SK-N-SH (cell line): ENCODE measurements around the gene SLC20A1. TPM values are rescaled to one million over a fixed set of nuclear protein-coding genes. Genes with fewer than 3 reads are reported as not detected.
A peak's percentile ranks its signal among the peaks of the same experiment; 100 is the strongest.

Source experiments
- CTCF ChIA-PET: fragments of 300-600, 350-600 bp; formaldehyde crosslinking; extraction: SDS; loops from one replicate; lab custom pipeline; 2021; lab: Yijun Ruan, JAX
- POLR2A ChIA-PET: fragments of 350-600 bp; sonication (Branson Sonifier 250); formaldehyde crosslinking; extraction: SDS; loops from one replicate; lab custom pipeline; 2020; ENCODE audit warnings: antibody characterized with exemption, inconsistent platforms; lab: Yijun Ruan, JAX
- DNase-seq: peaks from one replicate; pipeline ENCODE4 v3.0.0; 2012
- H2AFZ ChIP-seq: fragments of 200-600 bp; sonication (generic); 2 replicates; pipeline ENCODE4 v1.8.1; 2016; ENCODE audit warnings: antibody characterized with exemption, mild to moderate bottlenecking, low read depth
- H3F3A ChIP-seq: fragments of 200-600 bp; sonication (generic); replicated peaks from 2 replicates; pipeline ENCODE3; 2016; ENCODE audit warnings: antibody characterized with exemption, mild to moderate bottlenecking; ENCODE audit not compliant: insufficient read depth
- H3K27ac ChIP-seq, 2 experiments: fragments of 200-500 bp in 1 of 2; fragments of 200-600 bp in 1 of 2; sonication (Bioruptor generic) in 1 of 2; sonication (generic), shearing (Covaris generic) in 1 of 2; 2 replicates each; pipeline versions ENCODE4 v1.5.1 to v1.6.1; 2014 to 2016; ENCODE audit warnings: low read depth in 2 of 2, inconsistent platforms in 1 of 2, low read length in 1 of 2, mild to moderate bottlenecking in 1 of 2, mixed read lengths in 1 of 2
- H3K27me3 ChIP-seq: fragments of 200-600 bp; sonication (generic), shearing (Covaris generic); 2 replicates; pipeline ENCODE4 v1.6.1; 2016; ENCODE audit warnings: mixed run types; ENCODE audit not compliant: insufficient read depth
- H3K36me3 ChIP-seq, 2 experiments: fragments of 200-500 bp in 1 of 2; fragments of 200-600 bp in 1 of 2; sonication (Bioruptor generic) in 1 of 2; sonication (generic) in 1 of 2; replicated peaks in 1 of 2; 2 replicates each; pipeline versions ENCODE3 to v1.5.1; 2014 to 2016; ENCODE audit warnings: low read length in 1 of 2, mild to moderate bottlenecking in 1 of 2; ENCODE audit not compliant: insufficient read depth in 2 of 2, control insufficient read depth in 1 of 2
- H3K4me1 ChIP-seq, 2 experiments: fragments of 200-500 bp in 1 of 2; fragments of 200-600 bp in 1 of 2; sonication (Bioruptor generic) in 1 of 2; sonication (generic), shearing (Covaris generic) in 1 of 2; 2 replicates each; pipeline versions ENCODE4 v1.5.1 to v1.6.1; 2014 to 2016; ENCODE audit warnings: low read depth in 1 of 2, low read length in 1 of 2, mixed run types in 1 of 2; ENCODE audit not compliant: insufficient read depth in 2 of 2, control insufficient read depth in 1 of 2
- H3K4me2 ChIP-seq: fragments of 200-600 bp; sonication (generic), shearing (Covaris generic); 2 replicates; pipeline ENCODE4 v1.6.1; 2017; ENCODE audit warnings: mixed run types
- H3K4me3 ChIP-seq, 2 experiments: fragments of 200-500 bp in 1 of 2; fragments of 200-600 bp in 1 of 2; sonication (Bioruptor generic) in 1 of 2; sonication (generic), shearing (Covaris generic) in 1 of 2; 2 replicates each; pipeline versions ENCODE4 v1.5.1 to v1.8.1; 2014 to 2016; ENCODE audit warnings: low read depth in 2 of 2, inconsistent platforms in 1 of 2, low read length in 1 of 2, mild to moderate bottlenecking in 1 of 2, mixed read lengths in 1 of 2, moderate library complexity in 1 of 2
- H3K79me2 ChIP-seq: fragments of 200-600 bp; sonication (generic); 2 replicates; pipeline ENCODE4 v1.8.1; 2017; ENCODE audit warnings: mild to moderate bottlenecking; ENCODE audit not compliant: insufficient read depth
- H3K9ac ChIP-seq: fragments of 200-600 bp; sonication (generic); 2 replicates; pipeline ENCODE4 v1.6.1; 2017; ENCODE audit warnings: mixed run types
- H3K9me2 ChIP-seq: fragments of 200-600 bp; sonication (generic); 2 replicates; pipeline ENCODE4 v1.6.1; 2017; ENCODE audit warnings: mixed run types
- H3K9me3 ChIP-seq: fragments of 200-600 bp; sonication (generic); 2 replicates; pipeline ENCODE4 v1.6.1; 2017; ENCODE audit warnings: mixed run types, mild to moderate bottlenecking, moderate library complexity
- H4K20me1 ChIP-seq: fragments of 200-600 bp; sonication (generic); 2 replicates; pipeline ENCODE4 v1.6.1; 2017; ENCODE audit warnings: mild to moderate bottlenecking, mixed run types; ENCODE audit not compliant: insufficient read depth
- CHD2 ChIP-seq: fragments of 150-350 bp; IDR thresholded peaks from 2 replicates; pipeline ENCODE4 v1.6.1; 2018; ENCODE audit warnings: low read length; ENCODE audit not compliant: partially characterized antibody
- ELF1 ChIP-seq: IDR thresholded peaks from 2 replicates; pipeline ENCODE4 v1.4.0; 2012
- EP300 ChIP-seq, 2 experiments: IDR thresholded peaks; 2 replicates each; pipeline versions ENCODE4 v1.4.0 to v1.6.1; 2012; ENCODE audit warnings: borderline replicate concordance in 1 of 2, low read depth in 1 of 2, low read length in 1 of 2
- FOSL2 ChIP-seq: IDR thresholded peaks from 2 replicates; pipeline ENCODE4 v1.4.0; 2012; ENCODE audit warnings: low read depth, mild to moderate bottlenecking, moderate library complexity, borderline replicate concordance
- FOXJ3 ChIP-seq: sonication (generic); formaldehyde crosslinking; IDR thresholded peaks from 2 replicates; pipeline ENCODE4 v1.5.1; 2020; ENCODE audit warnings: mild to moderate bottlenecking, missing genetic modification reagents
- GABPA ChIP-seq: IDR thresholded peaks from 2 replicates; pipeline ENCODE4 v1.4.0; 2012; ENCODE audit warnings: low read depth, mild to moderate bottlenecking
- GATA2 ChIP-seq: sonication (generic); formaldehyde crosslinking; IDR thresholded peaks from 2 replicates; pipeline ENCODE4 v1.5.0; 2020; ENCODE audit warnings: mild to moderate bottlenecking, missing genetic modification reagents
- IRF3 ChIP-seq: fragments of 150-350 bp; IDR thresholded peaks from 2 replicates; pipeline ENCODE4 v1.6.1; 2016; ENCODE audit warnings: mild to moderate bottlenecking, low read depth, low read length
- JUND ChIP-seq: IDR thresholded peaks from 2 replicates; pipeline ENCODE4 v1.4.0; 2012
- MAX ChIP-seq: IDR thresholded peaks from 2 replicates; pipeline ENCODE4 v1.4.0; 2012; ENCODE audit warnings: low read depth
- MXI1 ChIP-seq: IDR thresholded peaks from 2 replicates; pipeline ENCODE4 v1.6.1; 2012; ENCODE audit warnings: mild to moderate bottlenecking, low read depth, low read length, improper control_type of control experiment
- NFIC ChIP-seq: IDR thresholded peaks from 2 replicates; pipeline ENCODE4 v1.4.0; 2012; ENCODE audit warnings: borderline replicate concordance
- NRF1 ChIP-seq: IDR thresholded peaks from 2 replicates; pipeline ENCODE4 v1.6.1; 2012; ENCODE audit warnings: low read depth, mild to moderate bottlenecking, low read length
- PBX3 ChIP-seq: IDR thresholded peaks from 2 replicates; pipeline ENCODE4; 2012
- RAD21 ChIP-seq: IDR thresholded peaks from 2 replicates; pipeline ENCODE4 v1.6.1; 2012; ENCODE audit warnings: mild to moderate bottlenecking, low read length
- RCOR1 ChIP-seq: fragments of 150-350 bp; IDR thresholded peaks from 2 replicates; pipeline ENCODE4 v1.6.1; 2017; ENCODE audit warnings: antibody characterized with exemption, low read length
- RFX5 ChIP-seq: IDR thresholded peaks from 2 replicates; pipeline ENCODE4 v1.6.1; 2012; ENCODE audit warnings: mild to moderate bottlenecking, improper control_type of control experiment, low read length
- SMC3 ChIP-seq: IDR thresholded peaks from 2 replicates; pipeline ENCODE4 v1.6.1; 2012; ENCODE audit warnings: low read depth, low read length, improper control_type of control experiment
- TAF1 ChIP-seq: IDR thresholded peaks from 2 replicates; pipeline ENCODE4 v1.6.1; 2012; ENCODE audit warnings: low read depth, mild to moderate bottlenecking, low read length, moderate library complexity, borderline replicate concordance
- TCF12 ChIP-seq: IDR thresholded peaks from 2 replicates; pipeline ENCODE4 v1.4.0; 2012
- TEAD4 ChIP-seq: IDR thresholded peaks from 2 replicates; pipeline ENCODE4 v1.4.0; 2012; ENCODE audit warnings: mild to moderate bottlenecking, borderline replicate concordance; ENCODE audit not compliant: insufficient read depth
- YY1 ChIP-seq: IDR thresholded peaks from 2 replicates; pipeline ENCODE4 v1.4.0; 2012; ENCODE audit warnings: low read depth, mild to moderate bottlenecking
- ZBTB33 ChIP-seq: IDR thresholded peaks from 2 replicates; pipeline ENCODE4 v1.4.0; 2012; ENCODE audit warnings: low read depth, borderline replicate concordance
- WGBS: methylation state at CpG from one replicate; pipeline ENCODE4 v1.1.6; 2017; ENCODE audit warnings: low lambda C conversion rate; 5-methylcytosine and 5-hydroxymethylcytosine counted together
- polyA plus RNA-seq, 3 experiments: library from polyadenylated mRNA; depleted of rRNA; stranded (reverse); fragments of >200 nt; gene quantifications; 2 replicates each; pipeline ENCODE4 v1.2.3, GENCODE V29; 2012

SLC20A1 gene
- polyA plus RNA-seq, 1 of the 3 experiments (the other 2 are of a cell fraction) = 56.3 TPM

- no peak for TF ChIP-seq GABPA
- peak; percentile 87 for TF ChIP-seq SMC3
- TF ChIP-seq ELF1 = no peak
- peak; percentile 61 for TF ChIP-seq CHD2
- no peak for TF ChIP-seq IRF3
- no peak for TF ChIP-seq MXI1
- no peak for TF ChIP-seq FOXJ3 (CRISPR knock-in tag)
- TF ChIP-seq RCOR1 = 0 out of 2 replicates have a peak, but pooled peaks have one; percentile 42
- peak; percentile 85 for TF ChIP-seq YY1
- no peak for TF ChIP-seq TAF1
- peak; percentile 61 for TF ChIP-seq TCF12
- TF ChIP-seq GATA2 (CRISPR knock-in tag) = no peak
- TF ChIP-seq TEAD4 = no peak
- TF ChIP-seq EP300 (IDR thresholded peaks at IDR 0.05; ENCODE audit: borderline replicate concordance in 1 of 2, low read depth in 1 of 2, low read length in 1 of 2) = peak in 1 of 2 experiments; percentile 37; a peak in 1 of 4 replicates
- TF ChIP-seq NRF1 = no peak
- peak; percentile 85 for TF ChIP-seq NFIC
- no peak for TF ChIP-seq JUND
- no peak for TF ChIP-seq ZBTB33
Measured at GRCh38 chr2:112626604-112627059, 19.1 kb upstream of the SLC20A1 start (continued).

- H3K36me3 ChIP-seq = no peaks in the 10 kb centered on the region
- WGBS = 18% methylated on average over 10 of the region's 10 CpGs
- ChIA-PET CTCF (interaction anchor here (0.6 to 15.2 kb wide), 26 partner anchors 13 to 1866 kb away, joined by 3 to 179 read pairs (median 5); partner anchors contain the start of gene SLC20A1), POLR2A (interaction anchor here (1.5 kb wide), 1 partner anchor 18 kb away, joined by 8 read pairs; the partner anchor contains the start of gene SLC20A1)
- no peaks in the 10 kb centered on the region for H3K9me3 ChIP-seq
- no peaks in the 10 kb centered on the region for H3K79me2 ChIP-seq
- no peaks in the 10 kb centered on the region for H4K20me1 ChIP-seq
- H3K9me2 ChIP-seq = no peaks in the 10 kb centered on the region
- H3F3A ChIP-seq = peaks cover 43% of the 10 kb centered on the region
- peak overlapping the region; percentile 80 for H3K4me2 ChIP-seq
- peaks cover 19 to 45% of the 10 kb centered on the region in 2 experiments; a peak in 3 of 4 replicates for H3K4me1 ChIP-seq
- H3K27ac ChIP-seq = peak overlapping the region; percentile 62 to 94
- peak overlapping the region; percentile 66 for H3K9ac ChIP-seq
- no peaks in the 10 kb centered on the region for H3K27me3 ChIP-seq
- peak overlapping the region; percentile 66 for H2AFZ ChIP-seq
- no peak for DNase-seq
- peak overlapping the region; percentile 37 to 57 for H3K4me3 ChIP-seq
- no peak for TF ChIP-seq RFX5
- peak; percentile 76 for TF ChIP-seq TCF12
- no peak for TF ChIP-seq RAD21
- TF ChIP-seq FOSL2 = peak; percentile 78; the same call in 1 of the 2 replicates
- no peak for TF ChIP-seq FOXJ3 (CRISPR knock-in tag)
- peak; percentile 66 for TF ChIP-seq MAX
- TF ChIP-seq TAF1 = 0 out of 2 replicates have a peak, but pooled peaks have one; percentile 5
- peak; percentile 68 for TF ChIP-seq TEAD4
- peak; percentile 64 for TF ChIP-seq PBX3
Measured at GRCh38 chr2:112627060-112628040, 18.4 kb upstream of the SLC20A1 start.
